GM12878 (cell line): ENCODE results near the gene TAS2R60.

ENCODE experiments used
- CBFB ChIP-seq: IDR thresholded peaks from 2 replicates; pipeline ENCODE4 v1.6.1; 2016; ENCODE audit warnings: antibody characterized with exemption, low read depth
- CTCF ChIP-seq, 3 experiments: IDR thresholded peaks in 2 of 3; conservative IDR thresholded peaks in 1 of 3; 2 replicates each; pipeline ENCODE4 v1.5.1; 2011; ENCODE audit warnings: low read depth in 3 of 3, low read length in 3 of 3, mild to moderate bottlenecking in 3 of 3, control low read depth in 2 of 3, moderate library complexity in 2 of 3, inconsistent platforms in 1 of 3, mixed read lengths in 1 of 3; ENCODE audit not compliant: control insufficient read depth in 2 of 3, insufficient read depth in 1 of 3; ENCODE audit errors: extremely low read depth in 1 of 3
- DPF2 ChIP-seq: fragments of 450-650 bp; IDR thresholded peaks from 2 replicates; pipeline ENCODE4 v1.6.1; 2017; ENCODE audit warnings: mild to moderate bottlenecking
- KDM1A ChIP-seq: fragments of 200-600 bp; sonication (generic); IDR thresholded peaks from 2 replicates; pipeline ENCODE4 v1.6.1; 2016; ENCODE audit warnings: borderline replicate concordance
- MYC ChIP-seq: IDR thresholded peaks from 2 replicates; pipeline ENCODE4 v1.6.1; 2011; ENCODE audit warnings: mild to moderate bottlenecking, low read length, moderate library complexity, inconsistent platforms; ENCODE audit not compliant: insufficient read depth, insufficient replicate concordance, insufficient read length, severe bottlenecking
- POLR2A ChIP-seq: IDR thresholded peaks from 2 replicates; pipeline ENCODE4 v1.6.1; 2011; ENCODE audit warnings: low read depth, mild to moderate bottlenecking, low read length
- POLR2AphosphoS5 ChIP-seq: IDR thresholded peaks from 2 replicates; pipeline ENCODE4 v1.6.1; 2011; ENCODE audit warnings: mild to moderate bottlenecking, low read length, inconsistent platforms
- RAD51 ChIP-seq: fragments of 450-650 bp; IDR thresholded peaks from 2 replicates; pipeline ENCODE4 v1.6.1; 2016; ENCODE audit warnings: moderate library complexity, mild to moderate bottlenecking, inconsistent platforms
- RFX5 ChIP-seq: IDR thresholded peaks from 2 replicates; pipeline ENCODE4 v1.6.1; 2011; ENCODE audit warnings: low read depth, low read length, improper control_type of control experiment
- STAT1 ChIP-seq: fragments of 450-650 bp; conservative IDR thresholded peaks from 2 replicates; pipeline ENCODE4 v1.6.1; 2014; ENCODE audit warnings: antibody characterized with exemption, mild to moderate bottlenecking
- TF ChIP-seq, protein P1 (sequence below): fragments of 450-650 bp; IDR thresholded peaks from 2 replicates; pipeline ENCODE4 v1.6.1; 2014; ENCODE audit warnings: mild to moderate bottlenecking
- TF ChIP-seq, protein P2 (sequence below): IDR thresholded peaks from 2 replicates; pipeline ENCODE4 v1.6.1; 2011; ENCODE audit warnings: low read depth, low read length, improper control_type of control experiment, borderline replicate concordance
- TF ChIP-seq, protein P3 (sequence below): IDR thresholded peaks from 2 replicates; pipeline ENCODE4 v1.6.1; 2011; ENCODE audit warnings: low read depth, mild to moderate bottlenecking, low read length, moderate library complexity, borderline replicate concordance; ENCODE audit errors: extremely low read depth
- TF ChIP-seq, protein P4 (sequence below): IDR thresholded peaks from 2 replicates; pipeline ENCODE4 v1.6.1; 2012; ENCODE audit warnings: low read depth, low read length, improper control_type of control experiment

DNA sequence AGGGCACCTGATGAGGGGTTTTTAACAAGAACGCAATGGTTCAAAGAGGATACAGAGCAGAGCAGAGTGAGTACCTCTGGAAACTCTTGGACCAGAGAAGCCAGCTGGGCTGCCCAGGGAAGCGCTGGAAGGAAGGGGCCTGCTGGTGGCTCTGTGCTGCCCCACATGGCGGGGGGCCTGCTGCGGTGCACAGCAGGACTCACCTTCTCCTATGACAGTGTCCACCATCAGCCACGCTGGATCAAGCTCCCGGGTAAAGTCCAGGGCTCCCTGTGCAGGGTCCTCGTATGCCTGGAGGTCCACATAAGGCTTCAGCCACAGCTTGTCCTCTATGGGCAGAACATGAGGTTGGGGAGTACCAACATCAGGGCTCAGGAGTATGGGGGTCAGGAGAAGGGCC is 47.1 kb upstream of the TAS2R60 start:
- no peak for TF ChIP-seq POLR2A
- TF ChIP-seq, protein P1, sequence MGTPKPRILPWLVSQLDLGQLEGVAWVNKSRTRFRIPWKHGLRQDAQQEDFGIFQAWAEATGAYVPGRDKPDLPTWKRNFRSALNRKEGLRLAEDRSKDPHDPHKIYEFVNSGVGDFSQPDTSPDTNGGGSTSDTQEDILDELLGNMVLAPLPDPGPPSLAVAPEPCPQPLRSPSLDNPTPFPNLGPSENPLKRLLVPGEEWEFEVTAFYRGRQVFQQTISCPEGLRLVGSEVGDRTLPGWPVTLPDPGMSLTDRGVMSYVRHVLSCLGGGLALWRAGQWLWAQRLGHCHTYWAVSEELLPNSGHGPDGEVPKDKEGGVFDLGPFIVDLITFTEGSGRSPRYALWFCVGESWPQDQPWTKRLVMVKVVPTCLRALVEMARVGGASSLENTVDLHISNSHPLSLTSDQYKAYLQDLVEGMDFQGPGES = no peak
- no peak for TF ChIP-seq CTCF (IDR thresholded peaks at IDR 0.05 in 2 of 3, conservative IDR thresholded peaks at IDR 0.05 in 1 of 3; ENCODE audit: control insufficient read depth in 2 of 3, extremely low read depth in 1 of 3, insufficient read depth in 1 of 3, low read depth in 3 of 3, low read length in 3 of 3)
- TF ChIP-seq, protein P2, sequence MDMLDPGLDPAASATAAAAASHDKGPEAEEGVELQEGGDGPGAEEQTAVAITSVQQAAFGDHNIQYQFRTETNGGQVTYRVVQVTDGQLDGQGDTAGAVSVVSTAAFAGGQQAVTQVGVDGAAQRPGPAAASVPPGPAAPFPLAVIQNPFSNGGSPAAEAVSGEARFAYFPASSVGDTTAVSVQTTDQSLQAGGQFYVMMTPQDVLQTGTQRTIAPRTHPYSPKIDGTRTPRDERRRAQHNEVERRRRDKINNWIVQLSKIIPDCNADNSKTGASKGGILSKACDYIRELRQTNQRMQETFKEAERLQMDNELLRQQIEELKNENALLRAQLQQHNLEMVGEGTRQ = no peak
- no peak for TF ChIP-seq CBFB
- no peak for TF ChIP-seq STAT1
- TF ChIP-seq KDM1A = no peak
- no peak for TF ChIP-seq RFX5
- TF ChIP-seq DPF2 = no peak
- TF ChIP-seq MYC = no peak
- TF ChIP-seq, protein P3, sequence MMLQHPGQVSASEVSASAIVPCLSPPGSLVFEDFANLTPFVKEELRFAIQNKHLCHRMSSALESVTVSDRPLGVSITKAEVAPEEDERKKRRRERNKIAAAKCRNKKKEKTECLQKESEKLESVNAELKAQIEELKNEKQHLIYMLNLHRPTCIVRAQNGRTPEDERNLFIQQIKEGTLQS = no peak
- TF ChIP-seq, protein P4, sequence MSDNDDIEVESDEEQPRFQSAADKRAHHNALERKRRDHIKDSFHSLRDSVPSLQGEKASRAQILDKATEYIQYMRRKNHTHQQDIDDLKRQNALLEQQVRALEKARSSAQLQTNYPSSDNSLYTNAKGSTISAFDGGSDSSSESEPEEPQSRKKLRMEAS = no peak
- no peak for TF ChIP-seq POLR2AphosphoS5
- no peak for TF ChIP-seq RAD51
